ENCODE results near the gene GAS2L2.

GAS2L2 gene

GRCh38 chr17:35769895-35770486 lies 17.0 kb upstream of the GAS2L2 start:
- Mint-ChIP-seq H3K27me3 (ENCODE audit: low read depth) (peaks cover 18% of the 10 kb centered on the region), H3K27ac (no peak overlapping the region), H3K4me1 (peaks cover 47% of the 10 kb centered on the region), H3K4me3 (no peak overlapping the region), H3K9me3 (no peaks in the 10 kb centered on the region), H3K36me3 (ENCODE audit: low read depth) (no peaks in the 10 kb centered on the region)
- TF ChIP-seq CTCF (IDR thresholded peaks at IDR 0.05; ENCODE audit: unreplicated experiment in 3 of 3), result peak in 1 of 3 experiments; percentile 19

GRCh38 chr17:35768797-35769196 lies 15.8 kb upstream of the GAS2L2 start:
- Mint-ChIP-seq H3K4me1 (peaks cover 42% of the 10 kb centered on the region), H3K4me3 (no peak overlapping the region), H3K9me3 (no peaks in the 10 kb centered on the region), H3K27ac (no peak overlapping the region), H3K27me3 (ENCODE audit: low read depth) (peaks cover 18% of the 10 kb centered on the region), H3K36me3 (ENCODE audit: low read depth) (no peaks in the 10 kb centered on the region)
- no peak for TF ChIP-seq CTCF (IDR thresholded peaks at IDR 0.05; ENCODE audit: unreplicated experiment in 3 of 3)

GRCh38 chr17:35766903-35767510 lies 14.0 kb upstream of the GAS2L2 start:
- Mint-ChIP-seq H3K9me3 (no peaks in the 10 kb centered on the region), H3K27ac (peak overlapping the region in 2 of 3 experiments; percentile 41 to 60), H3K36me3 (ENCODE audit: low read depth) (no peaks in the 10 kb centered on the region), H3K27me3 (ENCODE audit: low read depth) (peaks cover 18% of the 10 kb centered on the region), H3K4me1 (peaks cover 32% of the 10 kb centered on the region), H3K4me3 (peak overlapping the region in 2 of 3 experiments; percentile 44 to 55)
- TF ChIP-seq CTCF (IDR thresholded peaks at IDR 0.05; ENCODE audit: unreplicated experiment in 3 of 3), result peak; percentile 49 to 54 (median 51)

GRCh38 chr17:35766489-35766877 lies 13.4 kb upstream of the GAS2L2 start:
- Mint-ChIP-seq H3K36me3 (ENCODE audit: low read depth) (no peaks in the 10 kb centered on the region), H3K9me3 (no peaks in the 10 kb centered on the region), H3K4me3 (no peak overlapping the region), H3K4me1 (peaks cover 30% of the 10 kb centered on the region), H3K27me3 (ENCODE audit: low read depth) (peaks cover 18% of the 10 kb centered on the region), H3K27ac (peak overlapping the region in 1 of 3 experiments; percentile 89)
- no peak for TF ChIP-seq CTCF (IDR thresholded peaks at IDR 0.05; ENCODE audit: unreplicated experiment in 3 of 3)

DNA sequence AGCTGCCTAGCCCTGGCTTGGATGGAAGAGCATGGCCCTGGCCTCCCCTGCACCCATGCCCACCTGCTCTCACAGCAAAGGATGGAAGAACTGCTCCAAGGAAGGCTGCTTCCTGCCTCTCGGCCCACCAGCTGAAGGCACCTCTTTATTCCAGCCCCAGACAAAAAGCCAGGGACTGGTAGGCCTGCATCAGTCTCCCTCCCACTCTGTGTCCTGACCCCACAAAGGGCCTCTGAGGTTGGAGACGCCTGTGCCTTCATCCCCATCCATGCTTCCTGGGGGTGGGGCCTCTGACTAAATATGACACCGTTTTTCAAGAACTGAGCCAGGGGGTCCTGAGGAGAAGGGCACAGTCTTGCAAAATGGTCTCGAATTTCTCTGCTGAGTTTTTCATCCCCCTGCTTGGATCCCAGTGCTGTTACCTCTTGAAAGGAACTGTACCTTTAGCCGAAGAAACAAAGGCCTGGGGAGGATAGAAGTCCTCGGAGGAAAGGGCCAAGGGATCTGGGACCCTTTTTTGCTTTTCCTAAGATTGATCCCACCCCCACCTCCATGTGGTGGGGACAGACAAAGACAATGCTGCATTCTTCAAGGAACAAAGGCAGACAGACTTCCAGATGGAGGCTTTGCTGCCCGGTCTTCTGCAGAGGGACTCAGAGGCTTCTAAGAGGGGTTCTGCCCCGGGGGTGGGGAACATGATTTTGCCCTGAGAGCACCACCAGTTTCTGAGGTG lies 12.9 kb upstream of the GAS2L2 start:
- peak overlapping the region; percentile 43 to 90 (median 56) for H3K4me3 Mint-ChIP-seq
- no peaks in the 10 kb centered on the region for H3K9me3 Mint-ChIP-seq
- H3K27me3 Mint-ChIP-seq (ENCODE audit: low read depth), result peaks cover 18% of the 10 kb centered on the region
- no peak for TF ChIP-seq CTCF (IDR thresholded peaks at IDR 0.05; ENCODE audit: unreplicated experiment in 3 of 3)
- no peaks in the 10 kb centered on the region for H3K36me3 Mint-ChIP-seq (ENCODE audit: low read depth)
- H3K4me1 Mint-ChIP-seq, result peaks cover 30% of the 10 kb centered on the region
- peak overlapping the region; percentile 51 to 89 (median 68) for H3K27ac Mint-ChIP-seq

All from nephron (organoid).